NCI-H2196 (cell line): ENCODE results near the gene IFRD1.
"Not testable (repeated sequence)": the region's sequence is repeated elsewhere in the genome, so short reads cannot be mapped to it uniquely, and the experiment has no call there.

Source experiments
- DNase-seq: peaks from one replicate; lab custom pipeline; 2025; ENCODE audit not compliant: unreplicated experiment; lab: John Stamatoyannopoulos, UW

The IFRD1 gene

DNA sequence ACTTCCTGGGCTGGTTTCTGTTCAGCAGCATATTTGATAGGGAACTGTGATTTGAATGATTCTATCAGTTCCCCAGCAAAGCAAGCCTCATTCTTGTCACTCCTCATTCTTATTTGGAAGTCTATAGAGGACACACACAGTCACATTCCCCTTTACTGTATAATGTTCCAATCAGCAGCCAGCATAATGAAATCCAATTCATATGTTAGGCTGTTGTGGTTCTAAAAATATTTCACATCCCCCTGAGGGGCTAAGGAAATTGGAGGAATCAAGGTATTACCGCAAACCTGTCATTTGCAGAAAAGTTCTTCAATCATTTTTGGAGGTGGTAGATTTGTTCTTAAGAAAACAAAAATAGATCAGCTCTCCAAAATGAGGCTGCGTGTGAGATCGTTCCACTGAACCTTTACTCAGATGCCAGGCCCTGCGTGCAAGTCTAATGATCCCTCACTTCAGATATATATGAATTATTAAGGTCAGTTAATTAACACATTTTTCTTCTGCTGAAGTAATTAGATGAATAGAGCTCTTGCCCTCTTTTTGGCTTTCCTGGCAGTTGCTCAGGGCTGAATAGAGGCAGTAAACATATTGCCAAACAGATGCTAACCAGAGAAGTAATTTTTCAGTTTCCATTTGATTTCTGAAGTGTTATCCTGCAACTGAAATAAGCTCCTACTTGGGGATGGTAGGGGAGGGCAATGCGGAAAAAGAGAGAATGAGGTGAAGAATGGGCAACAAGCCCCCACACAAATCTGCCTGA lies 62.4 kb downstream of the IFRD1 start:
- DNase-seq = no peak

- DNase-seq = no peak
These were observed 65.7 kb downstream of the IFRD1 start for GRCh38 chr7:112515989-112516388.

GRCh38 chr7:112516418-112516817 lies 66.2 kb downstream of the IFRD1 start:
- DNase-seq = not testable (repeated sequence)

- DNase-seq = no peak
These were observed 67.2 kb downstream of the IFRD1 start for GRCh38 chr7:112517487-112517886.

DNA sequence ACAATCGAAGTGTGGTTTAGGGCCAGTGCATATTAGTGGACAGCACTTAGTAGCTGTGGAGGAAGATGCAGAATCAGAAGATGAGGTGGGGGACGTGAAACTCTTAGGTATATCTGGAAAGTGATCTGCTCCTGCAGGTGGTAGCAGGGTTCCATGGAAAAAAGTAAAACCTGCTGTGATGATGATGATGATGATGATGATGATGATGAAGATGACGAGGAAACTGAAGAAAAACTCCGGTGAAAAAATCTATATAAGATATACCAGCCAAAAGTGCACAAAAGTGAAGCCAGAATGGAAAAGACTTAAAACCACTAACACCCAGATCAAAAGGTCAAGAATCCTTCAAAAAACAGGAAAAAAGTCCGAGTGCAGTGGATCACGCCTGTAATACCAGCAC lies 70.5 kb downstream of the IFRD1 start:
- no peak for DNase-seq

GRCh38 chr7:112521942-112522341 lies 71.7 kb downstream of the IFRD1 start:
- DNase-seq = no peak

DNA sequence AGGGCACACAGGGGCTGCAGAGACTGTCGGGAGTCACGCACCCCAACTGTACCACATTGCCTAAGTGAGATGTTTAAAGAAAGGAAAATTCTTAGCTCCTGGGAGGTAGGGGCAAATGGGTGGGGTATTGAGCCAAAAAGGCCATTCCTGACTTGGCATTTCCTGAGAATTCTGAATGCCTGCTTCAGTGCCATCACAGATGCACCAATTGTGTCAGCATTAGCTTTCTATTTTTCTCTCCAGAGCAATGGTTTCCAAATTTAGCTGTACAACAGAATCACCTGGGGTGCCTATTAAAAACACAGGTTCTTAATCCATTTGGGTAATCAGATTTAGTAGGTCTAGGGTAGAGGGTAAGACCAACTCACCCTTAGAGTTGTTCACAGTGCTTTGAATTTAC lies 73.6 kb downstream of the IFRD1 start:
- DNase-seq = no peak
